Caki2 (cell line): ENCODE results near the gene MERTK. TPM values are rescaled to one million over a fixed set of nuclear protein-coding genes. Genes with fewer than 3 reads are reported as not detected.
"Not testable (repeated sequence)": the region's sequence is repeated elsewhere in the genome, so short reads cannot be mapped to it uniquely, and the experiment has no call there.

Source experiments
- DNase-seq: peaks from one replicate; pipeline ENCODE4 v3.0.0-alpha.2; 2015; ENCODE audit warnings: low read depth
- in situ Hi-C: cut with HindIII; loops from 2 replicates; pipeline ENCODE4 v1.10.0; 2016; ENCODE audit warnings: low sequenced_read_pairs, low pct_unique_long_range_greater_than_20kb, mixed read lengths
- total RNA-seq: library from RNA; depleted of rRNA; stranded (reverse); fragments of >200 nt; shearing (Covaris generic); gene quantifications from 2 replicates; pipeline ENCODE4 v1.2.3, GENCODE V29; 2014; ENCODE audit warnings: low replicate concordance

MERTK gene
- total RNA-seq, 1 experiment from 2014 or later = 9.3 TPM

GRCh38 chr2:112048887-112049286, 150.5 kb downstream of the MERTK start:
- DNase-seq = peak; percentile 60
- in situ Hi-C loops = no loop called here

- in situ Hi-C loops = no loop called here
- no peak for DNase-seq
These were observed 151.9 kb downstream of the MERTK start for GRCh38 chr2:112050316-112050715.

- DNase-seq = peak; percentile 97
These were observed 155.8 kb downstream of the MERTK start for GRCh38 chr2:112053917-112054846.

GRCh38 chr2:112054847-112055729, 156.7 kb downstream of the MERTK start, which contains the start of gene TMEM87B:
Gene TMEM87B, plus strand, starts transcription at chr2:112055269. Its CDS starts 323 bp downstream, at chr2:112055592.
- DNase-seq = peak; percentile 96
- in situ Hi-C loops = no loop called here

More at GRCh38 chr2:112053917-112054846, 155.8 kb downstream of the MERTK start:
- in situ Hi-C loops = no loop called here

- peak; percentile 89 for DNase-seq
- in situ Hi-C loops = no loop called here
These were observed 157.6 kb downstream of the MERTK start for GRCh38 chr2:112055730-112056625.

GRCh38 chr2:112056626-112056987, 158.2 kb downstream of the MERTK start:
- DNase-seq = peak; percentile 19
- in situ Hi-C loops = no loop called here

GRCh38 chr2:112059671-112060070, 161.3 kb downstream of the MERTK start:
- DNase-seq = no peak
- in situ Hi-C loops = no loop called here

- in situ Hi-C loops = no loop called here
- no peak for DNase-seq
These were observed 162.9 kb downstream of the MERTK start for GRCh38 chr2:112061299-112061698.

- in situ Hi-C loops = no loop called here
- no peak for DNase-seq
These were observed 163.4 kb downstream of the MERTK start for GRCh38 chr2:112061840-112062239.

- in situ Hi-C loops = no loop called here
- DNase-seq = no peak
These were observed 164.5 kb downstream of the MERTK start for GRCh38 chr2:112062894-112063293.

- DNase-seq = no peak
- in situ Hi-C loops = no loop called here
These were observed 167.1 kb downstream of the MERTK start for GRCh38 chr2:112065486-112065885.

- DNase-seq = no peak
- in situ Hi-C loops = no loop called here
These were observed 167.6 kb downstream of the MERTK start for GRCh38 chr2:112065966-112066365.

GRCh38 chr2:112069794-112070193, 171.4 kb downstream of the MERTK start:
- in situ Hi-C loops, DNase-seq: not testable (repeated sequence)

GRCh38 chr2:112073875-112074274, 175.5 kb downstream of the MERTK start:
- DNase-seq = no peak
- in situ Hi-C loops = no loop called here

GRCh38 chr2:112074506-112074905, 176.1 kb downstream of the MERTK start:
- no peak for DNase-seq
- in situ Hi-C loops = no loop called here

- no peak for DNase-seq
- in situ Hi-C loops = no loop called here
These were observed 177.3 kb downstream of the MERTK start for GRCh38 chr2:112075490-112076260.

- peak; percentile 61 for DNase-seq
- in situ Hi-C loops = no loop called here
These were observed 179.4 kb downstream of the MERTK start for GRCh38 chr2:112077814-112078213.
